ENCODE measurements around the gene CYB5RL.
A peak's percentile ranks its signal among the peaks of the same experiment; 100 is the strongest.
"Not testable (repeated sequence)": the region's sequence is repeated elsewhere in the genome, so short reads cannot be mapped to it uniquely, and the experiment has no call there.

Gene CYB5RL

DNA sequence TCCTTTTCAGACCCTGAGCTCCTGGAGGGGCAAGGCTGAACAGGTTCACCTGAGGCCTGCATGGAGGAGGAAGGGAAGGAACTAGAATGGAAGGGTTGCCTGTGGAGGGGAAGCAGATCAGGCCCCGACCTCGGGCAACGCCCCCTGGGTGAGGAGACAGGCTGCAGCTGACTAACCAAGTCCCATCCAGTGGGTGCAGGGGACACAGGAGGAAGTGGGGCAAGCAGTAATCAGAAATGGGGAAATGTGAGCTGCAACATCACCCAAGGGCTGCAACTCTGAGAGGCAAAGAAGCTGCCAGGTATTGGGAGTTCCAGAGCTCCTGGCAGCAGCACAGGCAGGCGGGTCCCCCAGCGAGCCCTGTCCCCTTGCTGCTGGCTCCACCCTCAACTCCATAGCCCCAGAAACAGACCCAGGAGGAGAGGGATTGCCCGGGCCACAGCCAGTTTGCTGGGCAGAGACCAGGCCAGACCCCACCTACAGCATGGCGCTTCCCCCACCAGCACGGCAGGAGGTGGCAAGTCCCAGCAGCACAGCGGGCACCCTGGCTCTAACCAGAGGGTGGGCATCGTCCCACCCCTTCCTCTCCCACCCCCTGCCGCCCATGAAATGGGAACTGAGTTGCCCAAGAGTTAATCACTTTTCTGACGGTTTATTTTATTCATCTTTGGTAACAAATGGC, 38.7 kb upstream of the CYB5RL start:
- CTCF ChIA-PET = interaction anchor here (0.6 kb wide), 1 partner anchor 247 kb away, joined by 3 read pairs; no protein-coding TSS in a partner anchor
- no peak overlapping the region for H3K27ac ChIP-seq
- DNase-seq (ENCODE audit: low spot score) = no peak
- POLR2A ChIA-PET (ENCODE audit: low non-redundant PET) = no interaction called here
- no peak for TF ChIP-seq CTCF (conservative IDR thresholded peaks at IDR 0.05; ENCODE audit: low read depth)

DNA sequence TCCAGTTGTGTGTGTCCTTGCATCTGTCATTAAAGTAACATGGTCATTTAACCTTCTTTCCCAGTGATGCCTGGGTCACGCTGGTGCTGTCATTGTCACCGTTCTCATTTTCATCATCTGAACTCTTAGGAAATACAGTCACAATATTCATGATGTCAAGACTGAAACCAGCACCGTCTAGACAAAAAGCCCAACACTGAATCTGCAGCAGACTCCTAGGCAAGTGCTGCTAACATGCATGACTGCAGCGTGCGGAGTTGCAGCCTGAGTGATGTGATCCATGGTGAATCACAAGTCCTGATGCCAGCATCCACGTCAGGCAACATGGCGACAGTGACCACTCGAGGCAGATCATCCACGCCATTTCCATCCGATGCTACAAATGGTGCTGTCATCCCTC, 37.8 kb upstream of the CYB5RL start:
- H3K27ac ChIP-seq = no peak overlapping the region
- DNase-seq (ENCODE audit: low spot score) = no peak
- ChIA-PET CTCF (no interaction called here), POLR2A (ENCODE audit: low non-redundant PET) (no interaction called here)
- TF ChIP-seq CTCF (conservative IDR thresholded peaks at IDR 0.05; ENCODE audit: low read depth) = no peak

DNA sequence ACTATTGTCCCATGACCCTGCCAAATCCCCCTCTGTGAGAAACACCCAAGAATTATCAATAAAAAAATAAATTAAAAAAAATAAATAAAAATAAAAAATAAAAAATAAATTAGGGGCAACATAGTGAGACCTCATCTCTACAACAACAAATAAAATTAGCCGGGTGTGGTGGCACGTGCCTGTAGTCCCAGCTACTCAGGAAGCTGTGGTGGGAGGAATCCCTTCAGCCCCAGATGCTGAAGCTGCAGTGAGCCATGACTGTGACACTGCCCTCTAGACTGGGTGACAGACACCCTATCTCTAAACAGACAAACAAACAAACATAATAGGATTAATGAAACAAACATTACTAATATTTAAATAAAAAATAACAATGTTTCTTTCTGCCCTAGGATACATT, 34.5 kb upstream of the CYB5RL start:
- ChIA-PET CTCF (no interaction called here), POLR2A (ENCODE audit: low non-redundant PET) (no interaction called here)
- H3K27ac ChIP-seq = no peak overlapping the region
- no peak for DNase-seq (ENCODE audit: low spot score)
- TF ChIP-seq CTCF (conservative IDR thresholded peaks at IDR 0.05; ENCODE audit: low read depth) = no peak

DNA sequence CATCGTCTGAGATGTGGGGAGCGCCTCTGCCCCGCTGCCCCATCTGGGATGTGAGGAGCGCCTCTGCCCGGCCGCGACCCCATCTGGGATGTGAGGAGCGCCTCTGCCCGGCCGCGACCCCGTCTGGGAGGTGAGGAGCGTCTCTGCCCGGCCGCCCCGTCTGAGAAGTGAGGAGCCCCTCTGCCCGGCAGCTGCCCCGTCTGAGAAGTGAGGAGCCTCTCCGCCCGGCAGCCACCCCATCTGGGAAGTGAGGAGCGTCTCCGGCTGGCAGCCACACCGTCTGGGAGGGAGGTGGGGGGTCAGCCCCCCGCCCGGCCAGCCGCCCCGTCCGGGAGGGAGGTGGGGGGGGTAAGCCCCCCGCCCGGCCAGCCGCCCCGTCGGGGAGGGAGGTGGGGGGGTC, 33.4 kb upstream of the CYB5RL start:
- CTCF ChIA-PET; POLR2A ChIA-PET (ENCODE audit: low non-redundant PET); DNase-seq (ENCODE audit: low spot score); H3K27ac ChIP-seq: not testable (repeated sequence)

- no peak for DNase-seq (ENCODE audit: low spot score)
- TF ChIP-seq CTCF (conservative IDR thresholded peaks at IDR 0.05; ENCODE audit: low read depth) = no peak
- no peak overlapping the region for H3K27ac ChIP-seq
- POLR2A ChIA-PET (ENCODE audit: low non-redundant PET) = no interaction called here
- CTCF ChIA-PET = interaction anchor here (0.6 to 1.4 kb wide), 2 partner anchors 60 to 259 kb away, joined by 3 to 7 read pairs; no protein-coding TSS in a partner anchor
Measured at GRCh38 chr1:54230507-54231339, 30.9 kb upstream of the CYB5RL start.

DNA sequence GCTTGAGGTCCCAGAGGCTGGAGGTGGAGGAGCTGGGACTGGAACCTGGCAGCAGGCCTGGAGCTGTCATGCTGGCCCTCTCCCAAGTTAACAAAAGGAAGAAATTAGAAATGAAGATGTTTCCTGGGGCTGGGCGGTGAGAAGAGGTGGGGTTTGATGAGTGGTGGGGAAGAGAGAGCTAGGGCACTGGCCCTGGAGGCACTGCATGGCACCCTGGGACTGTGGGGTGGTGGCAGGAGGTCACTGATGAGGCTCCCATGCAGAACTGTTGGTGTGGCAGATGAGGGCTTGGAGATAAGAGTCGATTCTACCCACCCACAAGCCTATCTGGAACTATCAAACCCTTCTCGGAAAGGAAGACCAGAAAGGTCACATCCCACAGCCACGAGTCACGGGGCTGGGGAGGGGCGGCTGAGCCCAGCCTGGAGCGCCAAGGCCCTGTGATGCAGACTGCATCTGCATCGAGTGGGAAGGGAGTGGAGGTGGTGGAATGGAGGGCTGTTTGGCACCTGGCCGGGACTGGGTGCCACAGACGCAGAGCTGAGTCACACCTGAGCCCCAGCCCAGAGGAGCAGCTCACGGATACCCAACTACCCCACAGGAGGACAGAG, 29.6 kb upstream of the CYB5RL start:
- ChIA-PET CTCF (interaction anchor here (0.7 to 1.4 kb wide), 4 partner anchors 10 to 624 kb away, joined by 3 to 7 read pairs (median 5); no protein-coding TSS in a partner anchor), POLR2A (ENCODE audit: low non-redundant PET) (no interaction called here)
- DNase-seq (ENCODE audit: low spot score) = peak; percentile 18
- no peak for TF ChIP-seq CTCF (conservative IDR thresholded peaks at IDR 0.05; ENCODE audit: low read depth)
- H3K27ac ChIP-seq = peak overlapping the region; percentile 74
